ENCODE data around the gene ASB6.

GRCh38 chr9:129619787-129620668, 21.9 kb downstream of the ASB6 start:
- TF ChIP-seq CTCF (IDR thresholded peaks at IDR 0.05; ENCODE audit: insufficient read depth, low read length) (no peak), POLR2AphosphoS5 (IDR thresholded peaks at IDR 0.05; ENCODE audit: low read depth) (no peak), REST (IDR thresholded peaks at IDR 0.05; ENCODE audit: insufficient replicate concordance, low read depth) (no peak), GABPA (IDR thresholded peaks at IDR 0.05; ENCODE audit: low read depth) (no peak), SPI1 (IDR thresholded peaks at IDR 0.05; ENCODE audit: borderline replicate concordance, low read depth) (no peak)

Data from HL-60 (cell line).